GM12878 (cell line): ENCODE results near the gene CWC27. TPM values are rescaled to one million over a fixed set of nuclear protein-coding genes. Genes with fewer than 3 reads are reported as not detected.

ENCODE experiments used
- ATAC-seq: fragments of 200-7000 bp; cut with Tn5 transposase; 3 replicates; pipeline ENCODE4 v1.9.1; 2020; ENCODE audit warnings: mild to moderate bottlenecking, moderate library complexity
- BruUV-seq: library from RNA; stranded (reverse); fragments of 400-500 nt; replicated peaks from 2 replicates; lab custom pipeline; 2021; lab: Mats Ljungman, UMichigan
- CTCF ChIA-PET: fragments of 300-600 bp; sonication (Branson Sonifier 250); formaldehyde crosslinking; extraction: SDS; loops from one replicate; lab custom pipeline; 2021; ENCODE audit warnings: inconsistent platforms; lab: Yijun Ruan, JAX
- POLR2A ChIA-PET: fragments of 350-600 bp; formaldehyde crosslinking; extraction: SDS; loops from one replicate; lab custom pipeline; 2021; ENCODE audit warnings: inconsistent platforms; lab: Charles Lee
- RAD21 ChIA-PET: fragments of 300-600 bp; sonication (Branson Sonifier 250); formaldehyde crosslinking; loops from one replicate; lab custom pipeline; 2023; ENCODE audit warnings: antibody characterized with exemption; ENCODE audit not compliant: unreplicated experiment; lab: Charles Lee
- SMC1A ChIA-PET: fragments of 300-600 bp; sonication (Branson Sonifier 250); formaldehyde crosslinking; loops from one replicate; lab custom pipeline; 2023; ENCODE audit not compliant: unreplicated experiment, uncharacterized antibody; lab: Charles Lee
- DNase-seq: peaks from one replicate; pipeline ENCODE4 v3.0.0-alpha.2; 2011; ENCODE audit warnings: low read depth, low spot score
- FAIRE-seq: peaks from 3 replicates; lab custom pipeline; 2011; peaks lifted over from hg19 to GRCh38; lab: Jason Lieb, UNC
- H2AFZ ChIP-seq: 2 replicates; pipeline ENCODE4 v1.6.0; 2011; ENCODE audit warnings: low read depth, low read length, control low read depth; ENCODE audit not compliant: control insufficient read depth
- H3K27ac ChIP-seq: 2 replicates; pipeline ENCODE4 v1.5.1; 2011; ENCODE audit warnings: control low read depth; ENCODE audit not compliant: control insufficient read depth, insufficient read depth
- H3K27me3 ChIP-seq, 2 experiments: replicated peaks in 1 of 2; 2 replicates each; pipeline versions ENCODE4 v1.6.0 to v1.6.1; 2011; ENCODE audit warnings: low read length in 1 of 2; ENCODE audit not compliant: control insufficient read depth in 2 of 2, insufficient read depth in 2 of 2
- H3K36me3 ChIP-seq, 2 experiments: 2 replicates each; pipeline ENCODE4 v1.5.1; 2011; ENCODE audit warnings: low read length in 1 of 2; ENCODE audit not compliant: control insufficient read depth in 2 of 2, insufficient read depth in 2 of 2
- H3K4me1 ChIP-seq: 2 replicates; pipeline ENCODE4 v1.6.1; 2011; ENCODE audit warnings: mild to moderate bottlenecking, low read length, moderate library complexity, mixed read lengths; ENCODE audit not compliant: control insufficient read depth, insufficient read depth
- H3K4me2 ChIP-seq: 2 replicates; pipeline ENCODE4 v1.6.0; 2011; ENCODE audit warnings: control low read depth; ENCODE audit not compliant: control insufficient read depth, insufficient read depth
- H3K4me3 ChIP-seq: fragments of 200-600 bp; sonication (generic); 2 replicates; pipeline ENCODE4 v1.5.1; 2016
- H3K79me2 ChIP-seq: 2 replicates; pipeline ENCODE4 v1.6.0; 2011; ENCODE audit warnings: low read length; ENCODE audit not compliant: control insufficient read depth, insufficient read depth
- H3K9ac ChIP-seq: 2 replicates; pipeline ENCODE4 v1.8.0; 2011; ENCODE audit warnings: low read length, control low read depth, mixed read lengths; ENCODE audit not compliant: control insufficient read depth, insufficient read depth
- H3K9me3 ChIP-seq: replicated peaks from 3 replicates; pipeline ENCODE4 v1.5.1; 2011; ENCODE audit warnings: mild to moderate bottlenecking, low read length; ENCODE audit not compliant: control insufficient read depth, insufficient read depth
- H4K20me1 ChIP-seq: 2 replicates; pipeline ENCODE4 v1.6.0; 2011; ENCODE audit not compliant: control insufficient read depth, insufficient read depth
- BMI1 ChIP-seq: fragments of 450-650 bp; IDR thresholded peaks from 2 replicates; pipeline ENCODE4 v1.6.1; 2016; ENCODE audit warnings: mild to moderate bottlenecking, moderate library complexity, borderline replicate concordance
- DPF2 ChIP-seq: fragments of 450-650 bp; IDR thresholded peaks from 2 replicates; pipeline ENCODE4 v1.6.1; 2017; ENCODE audit warnings: mild to moderate bottlenecking
- E4F1 ChIP-seq: fragments of 450-650 bp; IDR thresholded peaks from 2 replicates; pipeline ENCODE4 v1.6.1; 2018; ENCODE audit warnings: borderline replicate concordance, mild to moderate bottlenecking; ENCODE audit not compliant: partially characterized antibody
- ETV6 ChIP-seq, 2 experiments: fragments of 450-650 bp in 1 of 2; IDR thresholded peaks in 1 of 2; conservative IDR thresholded peaks in 1 of 2; 2 replicates each; pipeline ENCODE4 v1.6.1; 2014; ENCODE audit warnings: antibody characterized with exemption in 1 of 2, borderline replicate concordance in 1 of 2, low read depth in 1 of 2, mild to moderate bottlenecking in 1 of 2, moderate library complexity in 1 of 2
- LARP7 ChIP-seq: fragments of 450-650 bp; IDR thresholded peaks from 2 replicates; pipeline ENCODE4 v1.6.1; 2017; ENCODE audit warnings: mild to moderate bottlenecking
- MLLT1 ChIP-seq: fragments of 450-650 bp; IDR thresholded peaks from 2 replicates; pipeline ENCODE4 v1.6.1; 2016; ENCODE audit warnings: mild to moderate bottlenecking
- MYC ChIP-seq: IDR thresholded peaks from 2 replicates; pipeline ENCODE4 v1.6.1; 2011; ENCODE audit warnings: mild to moderate bottlenecking, low read length, moderate library complexity, inconsistent platforms; ENCODE audit not compliant: insufficient read depth, insufficient replicate concordance, insufficient read length, severe bottlenecking
- NRF1 ChIP-seq: conservative IDR thresholded peaks from 2 replicates; pipeline ENCODE4 v1.6.1; 2011; ENCODE audit warnings: mild to moderate bottlenecking, low read depth, low read length, improper control_type of control experiment
- RAD21 ChIP-seq: IDR thresholded peaks from 2 replicates; pipeline ENCODE4 v1.6.1; 2011; ENCODE audit warnings: mild to moderate bottlenecking, low read depth, low read length, moderate library complexity; ENCODE audit not compliant: insufficient read depth
- RFX5 ChIP-seq: IDR thresholded peaks from 2 replicates; pipeline ENCODE4 v1.6.1; 2011; ENCODE audit warnings: low read depth, low read length, improper control_type of control experiment
- SKIL ChIP-seq: fragments of 450-650 bp; IDR thresholded peaks from 2 replicates; pipeline ENCODE4 v1.6.1; 2017; ENCODE audit warnings: mild to moderate bottlenecking, low read depth, inconsistent platforms; ENCODE audit not compliant: poor library complexity, severe bottlenecking
- SREBF2 ChIP-seq: IDR thresholded peaks from 2 replicates; pipeline ENCODE4 v1.6.1; 2012; ENCODE audit warnings: mild to moderate bottlenecking, low read length
- WGBS: methylation state at CpG from one replicate; pipeline ENCODE4 v1.1.6; 2016; ENCODE audit warnings: low lambda C conversion rate; ENCODE audit not compliant: insufficient replicate concordance, insufficient coverage; ENCODE audit errors: missing lambda C conversion rate; 5-methylcytosine and 5-hydroxymethylcytosine counted together
- in situ Hi-C: fragments of 300-500 bp; cut with MboI; formaldehyde crosslinking; loops from 9 replicates; pipeline ENCODE4 v1.14.3; 2018; ENCODE audit warnings: mixed read lengths
- intact Hi-C: fragments of 100-400 bp; cut with micrococcal nuclease; formaldehyde crosslinking; loops from one replicate; pipeline ENCODE4 v1.14.2; 2022; ENCODE audit not compliant: unreplicated experiment
- polyA plus RNA-seq, 11 experiments: library from polyadenylated mRNA; depleted of rRNA in 4 of 11; unstranded in 6 of 11; stranded (reverse) in 5 of 11; fragments of >200 nt; fragmentation: Nextera tagmentation in 4 of 11; fragmentation: Illumina TruSeq in 1 of 11; extraction: Ambion mirVana in 4 of 11; extraction: Trizol in 1 of 11; gene quantifications; 1 replicate in 1 of 11; 2 replicates in 10 of 11; pipeline versions ENCODE4 v1.2.1 to v1.2.3, GENCODE V29; 2011 to 2016; ENCODE audit warnings: inconsistent platforms in 2 of 11, missing spikeins in 2 of 11, low read depth in 1 of 11
- total RNA-seq, 4 experiments: library from RNA; depleted of rRNA in 3 of 4; stranded (reverse); fragments of >200 nt in 3 of 4; fragmentation: Illumina TruSeq in 1 of 4; extraction: Trizol in 1 of 4; gene quantifications; 2 replicates each; pipeline versions ENCODE4 v1.2.1 to v1.2.3, GENCODE V29; 2013 to 2021

Gene CWC27
- total and polyA plus RNA-seq, 10 of the 15 experiments (the other 5 are each of a cell fraction or from before 2014, with no cell fraction given), result 21.7 to 61.9 (median 47.0) TPM

- in situ Hi-C loops, result no loop called here
- Histone ChIP-seq H3K9me3 (no peaks in the 10 kb centered on the region), H3K4me1 (peaks cover 15% of the 10 kb centered on the region), H3K36me3 (peaks cover 0 to 2% of the 10 kb centered on the region in 2 experiments; a peak in 1 of 4 replicates), H3K9ac (no peak overlapping the region), H3K27me3 (no peaks in the 10 kb centered on the region), H3K79me2 (no peaks in the 10 kb centered on the region), H3K4me2 (no peak overlapping the region), H3K27ac (no peak overlapping the region), H3K4me3 (no peak overlapping the region), H2AFZ (no peak overlapping the region), H4K20me1 (no peaks in the 10 kb centered on the region)
- ATAC-seq, result no peak
- ChIA-PET RAD21 (no interaction called here), POLR2A (no interaction called here), CTCF (interaction anchor here (1.1 to 1.5 kb wide), 2 partner anchors 664 to 665 kb away, joined by 3 to 5 read pairs; partner anchors contain the start of gene ADAMTS6), SMC1A (interaction anchor here (0.7 to 3.1 kb wide), 3 partner anchors 10 to 669 kb away, joined by 3 to 12 read pairs (median 3); no protein-coding TSS in a partner anchor)
- WGBS, result 89% methylated on average over 3 of the region's 3 CpGs
- no TSS peak for BruUV-seq
- no peak for DNase-seq
- FAIRE-seq, result no peak
- no peak for TF ChIP-seq RAD21
- no peak for TF ChIP-seq NRF1
- TF ChIP-seq SREBF2, result no peak
- no peak for TF ChIP-seq DPF2
- no peak for TF ChIP-seq E4F1
- no peak for TF ChIP-seq BMI1
- no peak for TF ChIP-seq MYC
- TF ChIP-seq MLLT1, result no peak
- no peak for TF ChIP-seq LARP7
- no peak for TF ChIP-seq SKIL
- no peak for TF ChIP-seq RFX5
- TF ChIP-seq ETV6 (conservative IDR thresholded peaks at IDR 0.05 in 1 of 2, IDR thresholded peaks at IDR 0.05 in 1 of 2; ENCODE audit: borderline replicate concordance in 1 of 2, low read depth in 1 of 2), result no peak
- intact Hi-C loops, result loop anchor here (10.0 kb wide), 2 partner anchors 257 to 287 kb away; no protein-coding TSS in a partner anchor
Observed at GRCh38 chr5:64818245-64818644, 49.5 kb downstream of the CWC27 start.
